Kidney epithelial cell (primary cell): Measurements from ENCODE around the gene QTRT2. TPM values are rescaled to one million over a fixed set of nuclear protein-coding genes. Genes with fewer than 3 reads are reported as not detected.

Experiments used
- DNase-seq: peaks from one replicate; pipeline ENCODE4 v3.0.0-alpha.2; 2010; ENCODE audit warnings: low read depth
- H3K27me3 ChIP-seq: 2 replicates; pipeline ENCODE4 v1.6.0; 2011; ENCODE audit warnings: low read length; ENCODE audit not compliant: control insufficient read depth, insufficient read depth
- H3K36me3 ChIP-seq: 2 replicates; pipeline ENCODE4 v1.5.1; 2011; ENCODE audit warnings: low read length; ENCODE audit not compliant: control insufficient read depth, insufficient read depth
- H3K4me3 ChIP-seq: 2 replicates; pipeline ENCODE4 v1.5.1; 2011; ENCODE audit warnings: low read depth, mild to moderate bottlenecking, control low read depth, low read length
- total RNA-seq: library from RNA; depleted of rRNA; stranded (reverse); fragments of >200 nt; gene quantifications from 2 replicates; pipeline ENCODE4 v1.2.3, GENCODE V29; 2015
- TF ChIP-seq, protein P1 (sequence below): IDR thresholded peaks from 2 replicates; pipeline ENCODE4 v1.5.1; 2011; ENCODE audit warnings: mild to moderate bottlenecking, moderate library complexity, low read length, control low read depth, inconsistent platforms; ENCODE audit not compliant: insufficient read depth, poor library complexity, severe bottlenecking

The QTRT2 gene
- total RNA-seq, 1 donor from 2014 or later, result 30.1 TPM

GRCh38 chr3:114079761-114080160 is 23.2 kb downstream of the QTRT2 start:
- Histone ChIP-seq H3K27me3 (no peaks in the 10 kb centered on the region), H3K36me3 (peaks cover 2% of the 10 kb centered on the region)
- TF ChIP-seq, protein P1, sequence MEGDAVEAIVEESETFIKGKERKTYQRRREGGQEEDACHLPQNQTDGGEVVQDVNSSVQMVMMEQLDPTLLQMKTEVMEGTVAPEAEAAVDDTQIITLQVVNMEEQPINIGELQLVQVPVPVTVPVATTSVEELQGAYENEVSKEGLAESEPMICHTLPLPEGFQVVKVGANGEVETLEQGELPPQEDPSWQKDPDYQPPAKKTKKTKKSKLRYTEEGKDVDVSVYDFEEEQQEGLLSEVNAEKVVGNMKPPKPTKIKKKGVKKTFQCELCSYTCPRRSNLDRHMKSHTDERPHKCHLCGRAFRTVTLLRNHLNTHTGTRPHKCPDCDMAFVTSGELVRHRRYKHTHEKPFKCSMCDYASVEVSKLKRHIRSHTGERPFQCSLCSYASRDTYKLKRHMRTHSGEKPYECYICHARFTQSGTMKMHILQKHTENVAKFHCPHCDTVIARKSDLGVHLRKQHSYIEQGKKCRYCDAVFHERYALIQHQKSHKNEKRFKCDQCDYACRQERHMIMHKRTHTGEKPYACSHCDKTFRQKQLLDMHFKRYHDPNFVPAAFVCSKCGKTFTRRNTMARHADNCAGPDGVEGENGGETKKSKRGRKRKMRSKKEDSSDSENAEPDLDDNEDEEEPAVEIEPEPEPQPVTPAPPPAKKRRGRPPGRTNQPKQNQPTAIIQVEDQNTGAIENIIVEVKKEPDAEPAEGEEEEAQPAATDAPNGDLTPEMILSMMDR, result no peak

DNA sequence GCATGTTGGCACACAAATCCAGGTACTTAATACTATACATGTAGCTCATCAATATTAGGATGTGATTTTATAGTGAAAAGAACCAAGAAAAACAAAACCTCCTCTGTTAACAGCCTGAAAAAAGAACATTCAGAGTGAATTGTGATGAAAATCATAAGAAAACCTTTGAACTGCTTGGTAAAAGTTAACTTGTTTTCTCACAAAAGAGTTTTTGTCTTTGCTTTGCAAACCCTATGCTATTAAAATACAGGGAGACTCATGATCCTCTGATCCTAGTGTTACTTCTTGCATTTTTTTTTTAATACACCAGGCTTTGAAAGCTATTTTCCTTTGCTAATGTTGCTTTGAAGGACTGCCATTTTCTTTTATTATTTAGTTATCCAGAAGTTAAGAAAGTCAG is 23.7 kb downstream of the QTRT2 start:
- Histone ChIP-seq H3K36me3 (peaks cover 2% of the 10 kb centered on the region), H3K4me3 (no peak overlapping the region), H3K27me3 (no peaks in the 10 kb centered on the region)
- TF ChIP-seq, protein P1, result no peak
- no peak for DNase-seq

More at GRCh38 chr3:114079761-114080160, 23.2 kb downstream of the QTRT2 start:
- DNase-seq, result no peak
- no peak overlapping the region for H3K4me3 ChIP-seq

DNA sequence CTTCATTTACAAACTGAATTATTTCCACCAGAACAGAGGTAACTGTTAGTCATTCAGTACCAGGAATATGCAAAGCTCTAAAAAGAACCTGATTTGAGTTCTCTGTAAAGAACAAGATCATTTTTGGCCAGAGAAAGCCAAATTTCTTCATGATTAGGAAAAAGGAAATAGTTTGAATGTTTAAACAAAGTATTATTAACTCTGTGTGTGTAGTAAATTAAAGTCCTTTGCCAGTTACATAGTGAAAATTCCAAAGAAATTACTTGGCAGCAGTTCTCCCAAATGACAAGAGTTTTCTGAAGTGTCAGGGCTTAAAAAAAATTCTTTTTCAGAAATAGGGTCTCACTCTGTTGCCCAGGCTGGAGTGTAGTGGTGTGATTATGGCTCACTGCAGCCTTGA is 24.5 kb downstream of the QTRT2 start:
- no peak for DNase-seq
- TF ChIP-seq, protein P1, result no peak
- peaks cover 2% of the 10 kb centered on the region for H3K36me3 ChIP-seq

GRCh38 chr3:114083112-114083511 is 26.6 kb downstream of the QTRT2 start:
- TF ChIP-seq, protein P1, result no peak
- Histone ChIP-seq H3K27me3 (no peaks in the 10 kb centered on the region), H3K36me3 (no peaks in the 10 kb centered on the region), H3K4me3 (no peak overlapping the region)
- DNase-seq, result no peak

More for the DNA sequence above, 24.5 kb downstream of the QTRT2 start:
- Histone ChIP-seq H3K27me3 (no peaks in the 10 kb centered on the region), H3K4me3 (no peak overlapping the region)

GRCh38 chr3:114086356-114086755 is 29.8 kb downstream of the QTRT2 start:
- TF ChIP-seq, protein P1, result no peak
- Histone ChIP-seq H3K4me3 (no peak overlapping the region), H3K27me3 (no peaks in the 10 kb centered on the region), H3K36me3 (no peaks in the 10 kb centered on the region)
- DNase-seq, result no peak

- H3K36me3 ChIP-seq, result no peaks in the 10 kb centered on the region
- TF ChIP-seq, protein P1, result no peak
Observed at GRCh38 chr3:114089675-114090074, 33.1 kb downstream of the QTRT2 start.

More at GRCh38 chr3:114089675-114090074, 33.1 kb downstream of the QTRT2 start:
- Histone ChIP-seq H3K4me3 (no peak overlapping the region), H3K27me3 (no peaks in the 10 kb centered on the region)
- no peak for DNase-seq
